IMR-90 (cell line): ENCODE measurements around the gene WSB2. TPM values are rescaled to one million over a fixed set of nuclear protein-coding genes. Genes with fewer than 3 reads are reported as not detected.

ENCODE experiments used
- ATAC-seq: fragments of 200-7000 bp; cut with Tn5 transposase; 2 replicates; pipeline ENCODE4 v1.9.1; 2020; ENCODE audit warnings: low read depth, mild to moderate bottlenecking, moderate library complexity
- BruUV-seq: library from RNA; stranded (reverse); fragments of 400-500 nt; replicated peaks from 2 replicates; lab custom pipeline; 2021; lab: Mats Ljungman, UMichigan
- CTCF ChIA-PET: fragments of 300-600 bp; formaldehyde crosslinking; extraction: SDS; loops from one replicate; lab custom pipeline; 2021; ENCODE audit warnings: antibody characterized with exemption; lab: Yijun Ruan, JAX
- POLR2A ChIA-PET: fragments of 300-600 bp; sonication (Branson Sonifier 250); formaldehyde crosslinking; loops from one replicate; lab custom pipeline; 2022; ENCODE audit warnings: antibody characterized with exemption; ENCODE audit not compliant: unreplicated experiment; lab: Charles Lee
- DNase-seq: peaks from one replicate; pipeline ENCODE4 v3.0.0; 2013
- H2AFZ ChIP-seq: replicated peaks from 2 replicates; pipeline ENCODE3; 2013; ENCODE audit warnings: low read length, mild to moderate bottlenecking; ENCODE audit not compliant: poor library complexity
- H2AK5ac ChIP-seq: 2 replicates; pipeline ENCODE4 v1.6.1; 2013; ENCODE audit warnings: low read depth, low read length, inconsistent platforms
- H2AK9ac ChIP-seq: replicated peaks from 2 replicates; pipeline ENCODE3; 2013; ENCODE audit warnings: mild to moderate bottlenecking, low read depth, low read length, moderate library complexity; ENCODE audit not compliant: poor library complexity
- H2BK120ac ChIP-seq: 2 replicates; pipeline ENCODE4 v1.6.1; 2013; ENCODE audit warnings: low read depth, low read length, inconsistent platforms
- H2BK15ac ChIP-seq: 3 replicates; pipeline ENCODE4 v1.6.1; 2013; ENCODE audit warnings: low read depth, low read length, inconsistent platforms
- H2BK20ac ChIP-seq: 2 replicates; pipeline ENCODE4 v1.6.1; 2013; ENCODE audit warnings: low read depth, mild to moderate bottlenecking, inconsistent platforms, low read length, moderate library complexity
- H2BK5ac ChIP-seq: 2 replicates; pipeline ENCODE4 v1.6.1; 2013; ENCODE audit warnings: mild to moderate bottlenecking, low read depth, low read length, inconsistent platforms; ENCODE audit not compliant: poor library complexity, severe bottlenecking
- H3K14ac ChIP-seq: replicated peaks from 2 replicates; pipeline ENCODE4 v1.6.1; 2013; ENCODE audit warnings: low read depth, low read length, inconsistent platforms
- H3K18ac ChIP-seq: 2 replicates; pipeline ENCODE4 v1.6.1; 2013; ENCODE audit warnings: low read depth, low read length, control low read depth
- H3K23ac ChIP-seq: 2 replicates; pipeline ENCODE4 v1.6.1; 2013; ENCODE audit warnings: low read depth, low read length, inconsistent platforms
- H3K27ac ChIP-seq: 2 replicates; pipeline ENCODE4 v1.5.1; 2013; ENCODE audit warnings: mild to moderate bottlenecking, control low read depth, low read length; ENCODE audit not compliant: insufficient read depth
- H3K27me3 ChIP-seq: 2 replicates; pipeline ENCODE4 v1.6.1; 2013; ENCODE audit warnings: low read length; ENCODE audit not compliant: control insufficient read depth, insufficient read depth
- H3K36me3 ChIP-seq: 2 replicates; pipeline ENCODE4 v1.6.1; 2013; ENCODE audit warnings: low read length, mixed read lengths; ENCODE audit not compliant: control insufficient read depth, insufficient read depth
- H3K4ac ChIP-seq: 2 replicates; pipeline ENCODE4 v1.6.1; 2013; ENCODE audit warnings: low read depth, low read length, inconsistent platforms
- H3K4me1 ChIP-seq: 2 replicates; pipeline ENCODE4 v1.6.1; 2013; ENCODE audit warnings: low read length, mixed read lengths; ENCODE audit not compliant: control insufficient read depth, insufficient read depth
- H3K4me2 ChIP-seq: 2 replicates; pipeline ENCODE4 v1.6.1; 2013; ENCODE audit warnings: low read depth, mild to moderate bottlenecking, control low read depth, low read length, moderate library complexity
- H3K4me3 ChIP-seq: 2 replicates; pipeline ENCODE4 v1.5.1; 2013; ENCODE audit warnings: low read depth, mild to moderate bottlenecking, control low read depth, low read length, moderate library complexity; ENCODE audit not compliant: insufficient read depth
- H3K56ac ChIP-seq: 2 replicates; pipeline ENCODE4 v1.6.1; 2013; ENCODE audit warnings: low read length, inconsistent platforms; ENCODE audit not compliant: insufficient read depth; ENCODE audit errors: extremely low read depth
- H3K79me1 ChIP-seq, 2 experiments: 2 replicates each; pipeline ENCODE4 v1.6.1; 2013; ENCODE audit warnings: low read length in 2 of 2, inconsistent platforms in 1 of 2, low read depth in 1 of 2
- H3K9ac ChIP-seq: 2 replicates; pipeline ENCODE4 v1.6.1; 2013; ENCODE audit warnings: low read depth, low read length, control low read depth
- H3K9me1 ChIP-seq: 2 replicates; pipeline ENCODE4 v1.6.1; 2013; ENCODE audit warnings: low read length, inconsistent platforms; ENCODE audit not compliant: insufficient read depth
- H3K9me3 ChIP-seq: 2 replicates; pipeline ENCODE4 v1.6.1; 2013; ENCODE audit warnings: low read length; ENCODE audit not compliant: control insufficient read depth, insufficient read depth
- H4K20me1 ChIP-seq: 2 replicates; pipeline ENCODE4 v1.6.1; 2013; ENCODE audit warnings: low read length, inconsistent platforms; ENCODE audit not compliant: insufficient read depth
- H4K5ac ChIP-seq: 2 replicates; pipeline ENCODE4 v1.6.1; 2013; ENCODE audit warnings: mild to moderate bottlenecking, low read depth, low read length, control low read depth
- H4K8ac ChIP-seq, 2 experiments: 2 replicates each; pipeline ENCODE4 v1.6.1; 2013; ENCODE audit warnings: low read depth in 2 of 2, low read length in 2 of 2, control low read depth in 1 of 2, inconsistent platforms in 1 of 2
- H4K91ac ChIP-seq: 2 replicates; pipeline ENCODE4 v1.6.1; 2013; ENCODE audit warnings: low read depth, low read length, inconsistent platforms; ENCODE audit not compliant: insufficient read depth
- CEBPB ChIP-seq: IDR thresholded peaks from 2 replicates; pipeline ENCODE4 v1.6.1; 2012; ENCODE audit warnings: low read depth, low read length, improper control_type of control experiment
- CTCF ChIP-seq: conservative IDR thresholded peaks from 2 replicates; pipeline ENCODE4 v1.5.1; 2012; ENCODE audit warnings: mild to moderate bottlenecking, low read depth, low read length, improper control_type of control experiment
- ELK1 ChIP-seq: fragments of 150-350 bp; IDR thresholded peaks from 2 replicates; pipeline ENCODE4 v1.6.1; 2016; ENCODE audit warnings: low read depth, mild to moderate bottlenecking, low read length, moderate library complexity, borderline replicate concordance
- MXI1 ChIP-seq: IDR thresholded peaks from 2 replicates; pipeline ENCODE4 v1.6.1; 2012; ENCODE audit warnings: low read depth, mild to moderate bottlenecking, low read length, moderate library complexity, borderline replicate concordance
- RAD21 ChIP-seq: IDR thresholded peaks from 2 replicates; pipeline ENCODE4 v1.6.1; 2012; ENCODE audit warnings: low read length, improper control_type of control experiment
- WGBS, 2 experiments: methylation state at CpG; one replicate each; pipeline versions ENCODE4 v1.1.5 to v1.1.7; 2013; ENCODE audit warnings: missing lambda C conversion rate in 2 of 2; ENCODE audit not compliant: insufficient read length in 1 of 2; ENCODE audit errors: extremely low coverage in 2 of 2; 5-methylcytosine and 5-hydroxymethylcytosine counted together
- dilution Hi-C: fragments of 300-500 bp; cut with HindIII; formaldehyde crosslinking; loops from one replicate; pipeline ENCODE4 v1.14.3; 2018; ENCODE audit warnings: low sequenced_read_pairs; ENCODE audit not compliant: unreplicated experiment
- in situ Hi-C: fragments of 300-500 bp; cut with MboI; formaldehyde crosslinking; loops from 3 replicates; pipeline ENCODE4 v1.14.3; 2019; ENCODE audit warnings: low sequenced_read_pairs, inconsistent platforms, mixed read lengths
- intact Hi-C: fragments of 100-400 bp; cut with micrococcal nuclease; formaldehyde crosslinking; loops from 2 replicates; pipeline ENCODE4 v1.10.0; 2022
- polyA plus RNA-seq, 3 experiments: library from polyadenylated mRNA; depleted of rRNA; stranded (reverse); fragments of >200 nt; gene quantifications; 2 replicates each; pipeline ENCODE4 v1.2.3, GENCODE V29; 2012; ENCODE audit warnings: low replicate concordance in 1 of 3
- total RNA-seq: library from RNA; depleted of rRNA; stranded (reverse); fragments of >200 nt; gene quantifications from 2 replicates; pipeline ENCODE4 v1.2.3, GENCODE V29; 2012

WSB2 gene
- total and polyA plus RNA-seq, 2 of the 4 experiments (the other 2 are of a cell fraction): 92.8 to 180 TPM

GRCh38 chr12:118102609-118103008 lies 41.6 kb upstream of the WSB2 start:
- no peak overlapping the region for H3K14ac ChIP-seq
- no peak overlapping the region for H2BK20ac ChIP-seq
- H3K4me2 ChIP-seq: no peak overlapping the region; the same call in 1 of the 2 replicates
- H3K9me1 ChIP-seq: no peaks in the 10 kb centered on the region
- H2BK120ac ChIP-seq: no peak overlapping the region
- dilution Hi-C loops: no loop called here
- H3K23ac ChIP-seq: peak overlapping the region; percentile 31; the same call in 1 of the 2 replicates
- no peaks in the 10 kb centered on the region for H3K36me3 ChIP-seq
- H3K9ac ChIP-seq: no peak overlapping the region
- no peak overlapping the region for H3K4ac ChIP-seq
- no peak overlapping the region for H2BK15ac ChIP-seq
- peaks cover 0 to 16% of the 10 kb centered on the region in 2 experiments; a peak in 1 of 4 replicates for H3K79me1 ChIP-seq
- H2AK5ac ChIP-seq: no peak overlapping the region
- no peak overlapping the region; the same call in 1 of the 2 replicates for H3K4me3 ChIP-seq
- H3K4me1 ChIP-seq: 0 out of 2 replicates have a peak, but pooled peaks cover 2% of the 10 kb centered on the region
- no peaks in the 10 kb centered on the region; the same call in 1 of the 2 replicates for H4K20me1 ChIP-seq
- H2AK9ac ChIP-seq: no peak overlapping the region
- H3K9me3 ChIP-seq: no peaks in the 10 kb centered on the region
- ChIA-PET CTCF (no interaction called here), POLR2A (no interaction called here)
- no TSS peak for BruUV-seq
- no peak for ATAC-seq
- in situ Hi-C loops: no loop called here
- no peak overlapping the region for H2BK5ac ChIP-seq
- H4K8ac ChIP-seq: no peak overlapping the region
- no CpG with 5 or more reads among the region's 5 CpGs for WGBS, 2 experiments
- intact Hi-C loops: loop anchor here (5.0 kb wide), 1 partner anchor 225 kb away; no protein-coding TSS in a partner anchor
- no peak overlapping the region for H3K18ac ChIP-seq
- H2AFZ ChIP-seq: peak overlapping the region; percentile 1
- no peak overlapping the region for H4K91ac ChIP-seq
- no peak overlapping the region for H3K27ac ChIP-seq
- H4K5ac ChIP-seq: no peak overlapping the region
- TF ChIP-seq MXI1 (no peak), CEBPB (no peak), ELK1 (no peak), CTCF (no peak), RAD21 (no peak)
- no peak for DNase-seq
- H3K56ac ChIP-seq: no peak overlapping the region
- H3K27me3 ChIP-seq: no peaks in the 10 kb centered on the region
